ENCODE measurements around the gene CPNE5. TPM values are rescaled to one million over a fixed set of nuclear protein-coding genes. Genes with fewer than 3 reads are reported as not detected.

Gene CPNE5
- total RNA-seq, 2 donors from 2014 or later = 0.85 to 1.6 TPM

- Histone ChIP-seq H3K4me1 (ENCODE audit: control insufficient read depth in 1 of 2, low read depth in 2 of 2) (peaks cover 13 to 29% of the 10 kb centered on the region in 2 donors), H3K9me3 (no peaks in the 10 kb centered on the region), H3K27me3 (replicated peaks; ENCODE audit: insufficient read depth) (no peaks in the 10 kb centered on the region), H3K4me3 (no peak overlapping the region), H3K27ac (peak overlapping the region in 1 of 2 donors; percentile 73), H3K36me3 (no peaks in the 10 kb centered on the region)
- ATAC-seq (ENCODE audit: insufficient number of reproducible peaks, low FRiP score, low read depth) (no peak), DNase-seq (ENCODE audit: low spot score) (no peak)
- TF ChIP-seq CTCF (IDR thresholded peaks at IDR 0.05) = no peak
Observed at GRCh38 chr6:36884610-36885009, 45.4 kb upstream of the CPNE5 start.

GRCh38 chr6:36875250-36875633, 36.0 kb upstream of the CPNE5 start:
- DNase-seq (ENCODE audit: low spot score) (no peak), ATAC-seq (ENCODE audit: insufficient number of reproducible peaks, low FRiP score, low read depth) (no peak)
- Histone ChIP-seq H3K4me3 (peak overlapping the region; percentile 99), H3K27me3 (replicated peaks; ENCODE audit: insufficient read depth) (no peaks in the 10 kb centered on the region), H3K36me3 (no peaks in the 10 kb centered on the region), H3K9me3 (no peaks in the 10 kb centered on the region), H3K4me1 (ENCODE audit: control insufficient read depth in 1 of 2, low read depth in 2 of 2) (peaks cover 7 to 16% of the 10 kb centered on the region in 2 donors), H3K27ac (peak overlapping the region; percentile 59 to 91)
- no peak for TF ChIP-seq CTCF (IDR thresholded peaks at IDR 0.05)

DNA sequence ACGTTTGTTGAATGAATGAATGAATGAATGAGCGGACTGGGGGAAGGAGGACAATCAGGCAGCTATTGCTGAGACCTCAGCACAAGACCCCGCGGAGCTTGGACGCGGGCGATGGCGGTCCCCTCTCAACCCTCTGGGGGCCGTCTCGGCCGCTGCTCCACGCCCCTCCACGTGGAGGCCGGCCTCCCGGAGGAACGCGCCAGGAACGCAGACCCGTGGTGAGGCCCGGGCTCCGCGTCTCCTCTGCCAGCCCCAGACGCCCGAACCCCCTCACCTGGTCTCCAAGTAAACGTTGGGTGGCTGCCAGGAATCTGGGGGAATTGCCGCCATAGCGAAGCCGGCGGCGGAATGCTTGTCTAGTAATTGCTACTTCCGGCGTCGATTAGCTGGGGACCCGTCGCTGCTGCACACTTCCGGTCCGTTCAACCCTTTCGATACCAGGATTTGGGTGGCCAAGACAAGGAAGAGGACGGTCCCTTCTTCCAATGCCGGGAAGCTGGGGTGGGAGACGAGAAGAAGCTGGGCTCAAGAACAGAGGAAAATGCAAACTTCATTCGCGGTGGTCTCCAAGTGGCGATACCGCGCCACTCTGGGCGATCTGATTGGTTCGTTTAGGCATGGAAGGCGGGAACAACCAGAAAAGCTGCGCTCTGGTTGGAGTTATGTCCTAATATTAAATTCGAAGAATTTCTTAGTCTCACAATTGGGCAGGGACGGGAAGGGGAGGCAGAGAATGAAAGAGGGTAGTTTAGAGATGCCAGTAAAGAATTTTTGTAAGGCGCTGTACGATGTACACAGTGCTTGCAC, 35.4 kb upstream of the CPNE5 start, which contains the start of gene PPIL1:
Gene PPIL1 (minus strand): TSS at position 361 of the 807 bp plus-strand sequence. CDS start 31 bp downstream, at position 330.
- Histone ChIP-seq H3K9me3 (no peaks in the 10 kb centered on the region), H3K4me1 (ENCODE audit: control insufficient read depth in 1 of 2, low read depth in 2 of 2) (peaks cover 7 to 16% of the 10 kb centered on the region in 2 donors), H3K36me3 (no peaks in the 10 kb centered on the region), H3K27ac (peak within 1 kb of the TSS; percentile 91), H3K27me3 (replicated peaks; ENCODE audit: insufficient read depth) (no peaks in the 10 kb centered on the region), H3K4me3 (peak within 1 kb of the TSS; percentile 99)
- no peak for TF ChIP-seq CTCF (IDR thresholded peaks at IDR 0.05)
- DNase-seq (ENCODE audit: low spot score) (peak; percentile 52), ATAC-seq (ENCODE audit: insufficient number of reproducible peaks, low FRiP score, low read depth) (peak; percentile 88)

DNA sequence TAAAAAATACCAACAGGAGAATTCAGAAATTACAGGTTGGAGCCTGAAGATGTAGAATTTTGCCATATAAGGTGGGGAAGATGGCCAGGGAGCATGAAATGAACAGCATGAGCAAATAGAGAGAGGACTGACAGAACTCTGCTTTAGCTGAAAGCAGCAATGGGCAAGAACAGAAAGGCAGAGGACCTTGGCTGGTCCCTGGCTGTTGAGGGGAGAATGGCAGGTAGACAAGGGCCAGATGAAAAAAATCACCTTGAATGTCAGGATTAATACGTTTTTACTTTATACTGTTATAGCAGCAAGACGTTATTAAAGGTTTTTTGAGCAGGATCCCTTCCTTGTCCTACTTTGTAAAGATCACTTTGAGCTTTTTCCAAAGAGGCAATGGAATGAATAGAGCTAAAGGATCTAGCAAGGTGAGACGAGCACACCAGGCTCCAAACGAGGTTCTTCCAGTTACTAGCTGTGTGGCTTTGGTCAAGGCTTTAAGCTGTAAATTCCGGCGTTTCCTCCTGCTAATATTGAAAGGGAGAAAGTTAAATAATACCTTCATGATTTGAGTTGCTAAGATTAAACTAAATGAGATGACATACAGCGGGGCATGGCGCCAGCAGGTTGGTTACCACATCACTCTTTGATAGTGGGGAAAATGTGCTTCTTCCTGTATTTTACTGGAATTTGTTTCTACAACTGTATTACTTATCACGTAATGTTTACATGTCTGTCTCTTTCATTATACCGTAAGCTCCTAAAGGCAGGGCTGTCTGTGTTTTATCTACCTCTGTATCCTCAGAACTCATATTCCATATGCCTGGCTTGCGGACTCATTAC, 34.6 kb upstream of the CPNE5 start:
- TF ChIP-seq CTCF (IDR thresholded peaks at IDR 0.05) = no peak
- Histone ChIP-seq H3K27me3 (replicated peaks; ENCODE audit: insufficient read depth) (no peaks in the 10 kb centered on the region), H3K27ac (peak overlapping the region; percentile 91), H3K4me3 (peak overlapping the region; percentile 99), H3K36me3 (no peaks in the 10 kb centered on the region), H3K4me1 (ENCODE audit: control insufficient read depth in 1 of 2, low read depth in 2 of 2) (peaks cover 7 to 16% of the 10 kb centered on the region in 2 donors), H3K9me3 (no peaks in the 10 kb centered on the region)
- ATAC-seq (ENCODE audit: insufficient number of reproducible peaks, low FRiP score, low read depth) (no peak), DNase-seq (ENCODE audit: low spot score) (no peak)

GRCh38 chr6:36873115-36873514, 33.9 kb upstream of the CPNE5 start:
- H3K27ac ChIP-seq = no peak overlapping the region
- DNase-seq (ENCODE audit: low spot score) (no peak), ATAC-seq (ENCODE audit: insufficient number of reproducible peaks, low FRiP score, low read depth) (no peak)

More at GRCh38 chr6:36873115-36873514, 33.9 kb upstream of the CPNE5 start:
- TF ChIP-seq CTCF (IDR thresholded peaks at IDR 0.05) = no peak
- H3K4me3 ChIP-seq = no peak overlapping the region
- no peaks in the 10 kb centered on the region for H3K36me3 ChIP-seq
- H3K4me1 ChIP-seq (ENCODE audit: control insufficient read depth in 1 of 2, low read depth in 2 of 2) = peaks cover 7 to 16% of the 10 kb centered on the region in 2 donors
- H3K9me3 ChIP-seq = no peaks in the 10 kb centered on the region
- no peaks in the 10 kb centered on the region for H3K27me3 ChIP-seq (replicated peaks; ENCODE audit: insufficient read depth)
